ENCODE results near the gene IREB2.

Gene IREB2

GRCh38 chr15:78533331-78533730, 95.3 kb downstream of the IREB2 start:
- TF ChIP-seq REST (IDR thresholded peaks at IDR 0.05; ENCODE audit: insufficient read depth in 1 of 2, low read depth in 2 of 2, low read length in 2 of 2) (no peak), SIN3A (IDR thresholded peaks at IDR 0.05; ENCODE audit: borderline replicate concordance, insufficient read depth, low read length) (no peak), FOXP2 (optimal IDR thresholded peaks at IDR 0.05; ENCODE audit: borderline replicate concordance, extremely low read depth, extremely low read length, insufficient read depth) (no peak), POLR2AphosphoS5 (IDR thresholded peaks at IDR 0.05; ENCODE audit: low read depth, low read length) (no peak), TAF1 (IDR thresholded peaks at IDR 0.05; ENCODE audit: borderline replicate concordance, insufficient read depth, low read length) (no peak)

DNA sequence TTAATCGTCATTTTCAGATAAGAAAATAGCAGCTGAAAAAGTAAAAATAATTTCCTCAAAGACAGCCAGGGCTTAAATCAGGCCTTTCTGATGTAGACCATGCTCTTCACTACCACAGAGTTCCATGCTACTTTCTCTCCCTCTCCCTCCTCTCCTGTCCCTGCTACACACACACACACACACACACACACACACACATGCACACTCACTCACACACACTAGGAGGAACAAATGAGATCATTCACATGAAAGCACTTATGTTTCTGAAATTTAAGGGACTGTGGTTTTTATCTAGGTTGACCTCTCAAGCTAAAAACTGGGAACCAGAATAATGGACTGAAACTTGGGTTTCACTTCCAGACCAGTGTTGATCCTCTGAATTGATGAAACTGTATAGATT, 98.1 kb downstream of the IREB2 start:
- TF ChIP-seq TAF1 (IDR thresholded peaks at IDR 0.05; ENCODE audit: borderline replicate concordance, insufficient read depth, low read length) (no peak), FOXP2 (optimal IDR thresholded peaks at IDR 0.05; ENCODE audit: borderline replicate concordance, extremely low read depth, extremely low read length, insufficient read depth) (no peak), REST (IDR thresholded peaks at IDR 0.05; ENCODE audit: insufficient read depth in 1 of 2, low read depth in 2 of 2, low read length in 2 of 2) (no peak)

- no peak for TF ChIP-seq REST (IDR thresholded peaks at IDR 0.05; ENCODE audit: insufficient read depth in 1 of 2, low read depth in 2 of 2, low read length in 2 of 2)
- TF ChIP-seq TAF1 (IDR thresholded peaks at IDR 0.05; ENCODE audit: borderline replicate concordance, insufficient read depth, low read length), result no peak
- TF ChIP-seq FOXP2 (optimal IDR thresholded peaks at IDR 0.05; ENCODE audit: borderline replicate concordance, extremely low read depth, extremely low read length, insufficient read depth), result no peak
- TF ChIP-seq SIN3A (IDR thresholded peaks at IDR 0.05; ENCODE audit: borderline replicate concordance, insufficient read depth, low read length), result no peak
- no peak for TF ChIP-seq POLR2AphosphoS5 (IDR thresholded peaks at IDR 0.05; ENCODE audit: low read depth, low read length)
These were observed 99.4 kb downstream of the IREB2 start for GRCh38 chr15:78537266-78537905.

DNA sequence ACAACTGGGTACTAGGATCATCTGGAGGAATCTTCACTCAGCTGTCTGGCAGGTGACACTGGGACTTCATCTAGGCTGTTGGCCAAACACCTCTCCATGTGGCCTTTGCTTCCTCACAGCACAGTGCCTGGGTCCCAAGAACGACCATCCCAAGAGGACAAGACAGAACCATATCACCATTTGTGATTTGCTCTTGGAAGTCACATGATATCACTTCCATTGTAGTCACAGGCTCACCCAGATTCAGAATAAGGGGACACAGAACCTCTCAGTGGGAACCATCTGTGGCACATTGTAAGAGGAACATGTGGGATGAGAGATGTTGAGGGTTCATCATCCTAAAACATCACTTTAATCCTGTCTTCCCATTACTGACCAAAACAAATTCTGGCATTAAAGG, 100.3 kb downstream of the IREB2 start:
- TF ChIP-seq FOXP2 (optimal IDR thresholded peaks at IDR 0.05; ENCODE audit: borderline replicate concordance, extremely low read depth, extremely low read length, insufficient read depth) (no peak), POLR2AphosphoS5 (IDR thresholded peaks at IDR 0.05; ENCODE audit: low read depth, low read length) (no peak), REST (IDR thresholded peaks at IDR 0.05; ENCODE audit: insufficient read depth in 1 of 2, low read depth in 2 of 2, low read length in 2 of 2) (no peak), TAF1 (IDR thresholded peaks at IDR 0.05; ENCODE audit: borderline replicate concordance, insufficient read depth, low read length) (no peak), SIN3A (IDR thresholded peaks at IDR 0.05; ENCODE audit: borderline replicate concordance, insufficient read depth, low read length) (no peak)
